K562 (cell line): ENCODE data around the gene IGSF9. TPM values are rescaled to one million over a fixed set of nuclear protein-coding genes. Genes with fewer than 3 reads are reported as not detected.
A peak's percentile ranks its signal among the peaks of the same experiment; 100 is the strongest.

ENCODE experiments used
- ATAC-seq: fragments of 200-7000 bp; cut with Tn5 transposase; 3 replicates; pipeline ENCODE4 v1.9.1; 2020; ENCODE audit warnings: moderate library complexity
- BruUV-seq: library from RNA; stranded (reverse); fragments of 400-500 nt; replicated peaks from 2 replicates; lab custom pipeline; 2021; lab: Mats Ljungman, UMichigan
- CTCF ChIA-PET: fragments of 300-600 bp; formaldehyde crosslinking; extraction: SDS; loops from one replicate; lab custom pipeline; 2021; ENCODE audit warnings: low intra/inter-chr PET ratio; lab: Yijun Ruan, JAX
- POLR2A ChIA-PET: fragments of 300-600, 350-650 bp; sonication (Branson Sonifier 250); formaldehyde crosslinking; extraction: SDS; loops from one replicate; lab custom pipeline; 2021; ENCODE audit warnings: antibody characterized with exemption, inconsistent platforms; lab: Yijun Ruan, JAX
- DNase-seq, 4 experiments: peaks; one replicate each; pipeline versions ENCODE4 v3.0.0 to v3.0.0-alpha.2; 2011 to 2018; ENCODE audit warnings: low spot score in 3 of 4, mixed read lengths in 3 of 4; ENCODE audit errors: extremely low read depth in 1 of 4
- FAIRE-seq: peaks from 2 replicates; lab custom pipeline; 2011; peaks lifted over from hg19 to GRCh38; lab: Jason Lieb, UNC
- H2AFZ ChIP-seq: 2 replicates; pipeline ENCODE4 v1.6.0; 2011; ENCODE audit warnings: low read depth, low read length, control low read depth, inconsistent platforms
- H3K27ac ChIP-seq: fragments of 200-600 bp; 3 replicates; pipeline ENCODE4 v1.8.0; 2011; ENCODE audit warnings: low read depth, mild to moderate bottlenecking, control low read depth, inconsistent platforms, low read length, moderate library complexity, mixed read lengths; ENCODE audit errors: extremely low read depth
- H3K27me3 ChIP-seq, 2 experiments: fragments of 300-600 bp in 1 of 2; 2 replicates in 1 of 2; 3 replicates in 1 of 2; pipeline versions ENCODE4 v1.6.0 to v1.8.0; 2011; ENCODE audit warnings: inconsistent platforms in 2 of 2, low read length in 2 of 2, mild to moderate bottlenecking in 1 of 2, mixed read lengths in 1 of 2, moderate library complexity in 1 of 2; ENCODE audit not compliant: control insufficient read depth in 2 of 2, insufficient read depth in 2 of 2
- H3K36me3 ChIP-seq: fragments of 300-600 bp; 3 replicates; pipeline ENCODE4 v1.8.0; 2011; ENCODE audit warnings: mild to moderate bottlenecking, low read length, inconsistent platforms; ENCODE audit not compliant: control insufficient read depth, insufficient read depth
- H3K4me1 ChIP-seq, 2 experiments: fragments of 200-600 bp in 1 of 2; replicated peaks in 1 of 2; 2 replicates in 1 of 2; 3 replicates in 1 of 2; pipeline versions ENCODE4 v1.5.1 to v1.8.0; 2011; ENCODE audit warnings: inconsistent platforms in 2 of 2, low read length in 2 of 2, mild to moderate bottlenecking in 1 of 2, mixed read lengths in 1 of 2, moderate library complexity in 1 of 2; ENCODE audit not compliant: control insufficient read depth in 2 of 2, insufficient read depth in 2 of 2
- H3K4me2 ChIP-seq: 2 replicates; pipeline ENCODE4 v1.6.1; 2011; ENCODE audit warnings: low read length, control low read depth, inconsistent platforms, mixed read lengths; ENCODE audit not compliant: insufficient read depth
- H3K4me3 ChIP-seq: fragments of 200-600 bp; sonication (generic), shearing (Covaris generic); 2 replicates; pipeline ENCODE4 v1.5.1; 2016; ENCODE audit warnings: control low read depth, inconsistent platforms
- H3K79me2 ChIP-seq: fragments of 200-600 bp; 3 replicates; pipeline ENCODE4 v1.8.0; 2011; ENCODE audit warnings: low read length, inconsistent platforms; ENCODE audit not compliant: control insufficient read depth, insufficient read depth
- H3K9ac ChIP-seq, 2 experiments: 2 replicates each; pipeline versions ENCODE4 v1.6.0 to v1.6.1; 2011; ENCODE audit warnings: low read depth in 2 of 2, low read length in 2 of 2, control low read depth in 1 of 2, inconsistent platforms in 1 of 2, mild to moderate bottlenecking in 1 of 2, mixed read lengths in 1 of 2; ENCODE audit not compliant: insufficient read depth in 1 of 2
- H3K9me1 ChIP-seq: one replicate; pipeline ENCODE4 v1.6.0; 2011; ENCODE audit warnings: inconsistent platforms, mild to moderate bottlenecking, low read length, moderate library complexity; ENCODE audit not compliant: control insufficient read depth, insufficient read depth
- H3K9me3 ChIP-seq: replicated peaks from 2 replicates; pipeline ENCODE4 v1.5.1; 2011; ENCODE audit warnings: low read depth, low read length, inconsistent platforms; ENCODE audit not compliant: control insufficient read depth, insufficient read depth
- H4K20me1 ChIP-seq: replicated peaks from 2 replicates; pipeline ENCODE4 v1.6.1; 2011; ENCODE audit warnings: low read length, inconsistent platforms, mixed read lengths; ENCODE audit not compliant: control insufficient read depth, insufficient read depth
- C11orf30 ChIP-seq: fragments of 450-650 bp; IDR thresholded peaks from 2 replicates; pipeline ENCODE4 v1.6.1; 2016; ENCODE audit warnings: low read depth, mild to moderate bottlenecking
- CEBPB ChIP-seq: fragments of 450-650 bp; IDR thresholded peaks from 2 replicates; pipeline ENCODE4 v1.6.1; 2016; ENCODE audit warnings: missing genetic modification characterization, missing compliant biosample characterization
- CEBPG ChIP-seq, 3 experiments: fragments of 200-800 bp in 1 of 3; sonication (Bioruptor generic) in 1 of 3; sonication (generic) in 1 of 3; formaldehyde crosslinking in 1 of 3; IDR thresholded peaks in 2 of 3; conservative IDR thresholded peaks in 1 of 3; 2 replicates each; pipeline versions ENCODE4 v1.6.1 to v1.8.0; 2016 to 2022; ENCODE audit warnings: missing compliant biosample characterization in 2 of 3, missing genetic modification characterization in 2 of 3, mild to moderate bottlenecking in 1 of 3, missing genetic modification reagents in 1 of 3
- DACH1 ChIP-seq: fragments of 450-650 bp; IDR thresholded peaks from 2 replicates; pipeline ENCODE4 v1.6.1; 2018; ENCODE audit not compliant: partially characterized antibody
- FOSL1 ChIP-seq: fragments of 200-800 bp; sonication (Bioruptor generic); conservative IDR thresholded peaks from 2 replicates; pipeline ENCODE4 v1.6.1; 2016; ENCODE audit warnings: missing genetic modification characterization, missing compliant biosample characterization
- JUND ChIP-seq, 2 experiments: IDR thresholded peaks; 2 replicates in 1 of 2; 3 replicates in 1 of 2; pipeline ENCODE4 v1.6.1; 2011; ENCODE audit warnings: borderline replicate concordance in 2 of 2, low read depth in 2 of 2, low read length in 2 of 2, improper control_type of control experiment in 1 of 2, missing biosample characterization in 1 of 2, missing genetic modification characterization in 1 of 2, missing genetic modification reagents in 1 of 2
- MAFF ChIP-seq: IDR thresholded peaks from 2 replicates; pipeline ENCODE4 v1.6.1; 2012; ENCODE audit warnings: low read length, improper control_type of control experiment
- MAFG ChIP-seq: fragments of 450-650 bp; conservative IDR thresholded peaks from 2 replicates; pipeline ENCODE4 v1.6.1; 2016; ENCODE audit warnings: missing genetic modification characterization, missing compliant biosample characterization
- MAFK ChIP-seq: IDR thresholded peaks from 2 replicates; pipeline ENCODE4 v1.6.1; 2011; ENCODE audit warnings: low read length, improper control_type of control experiment
- NFE2 ChIP-seq: IDR thresholded peaks from 2 replicates; pipeline ENCODE4 v1.6.1; 2014; ENCODE audit warnings: antibody characterized with exemption, low read depth
- PHB2 ChIP-seq: fragments of 450-650 bp; IDR thresholded peaks from 2 replicates; pipeline ENCODE4 v1.6.1; 2017; ENCODE audit warnings: low read depth
- PPARD ChIP-seq: fragments of 250-450 bp; sonication (Bioruptor Pico); IDR thresholded peaks from 2 replicates; pipeline ENCODE4 v1.8.0; 2022; ENCODE audit warnings: inconsistent platforms, mild to moderate bottlenecking, moderate library complexity
- RERE ChIP-seq: sonication (generic); formaldehyde crosslinking; IDR thresholded peaks from 2 replicates; pipeline ENCODE4 v1.8.0; 2023; ENCODE audit warnings: missing genetic modification reagents, mild to moderate bottlenecking, borderline replicate concordance
- SPI1 ChIP-seq: IDR thresholded peaks from 2 replicates; pipeline ENCODE4 v1.6.1; 2011; ENCODE audit warnings: low read depth, low read length, control low read depth, borderline replicate concordance
- ZNF316 ChIP-seq: fragments of 450-650 bp; IDR thresholded peaks from 2 replicates; pipeline ENCODE4 v1.6.1; 2016
- ZNF589 ChIP-seq: fragments of 200-800 bp; sonication (Bioruptor generic); IDR thresholded peaks from 2 replicates; pipeline ENCODE4 v1.6.1; 2016; ENCODE audit warnings: low read depth, missing genetic modification characterization, missing compliant biosample characterization
- WGBS: fragments of 100-300 bp; shearing (Covaris generic); methylation state at CpG from one replicate; pipeline ENCODE4 v1.1.6; 2016; ENCODE audit warnings: low coverage, mixed read lengths; ENCODE audit not compliant: insufficient coverage; ENCODE audit errors: missing lambda C conversion rate; 5-methylcytosine and 5-hydroxymethylcytosine counted together
- in situ Hi-C: fragments of 300-500 bp; cut with MboI; formaldehyde crosslinking; loops from 4 replicates; pipeline ENCODE4 v1.15.0; 2018; ENCODE audit warnings: inconsistent platforms, mixed read lengths
- intact Hi-C: fragments of 100-400 bp; cut with micrococcal nuclease; formaldehyde crosslinking; loops from 2 replicates; pipeline ENCODE4 v1.14.2; 2022
- polyA plus RNA-seq, 8 experiments: library from polyadenylated mRNA; depleted of rRNA in 4 of 8; stranded (reverse) in 5 of 8; unstranded in 3 of 8; fragments of >200 nt; fragmentation: Nextera tagmentation in 2 of 8; fragmentation: Illumina TruSeq in 1 of 8; extraction: Ambion mirVana in 2 of 8; extraction: Trizol in 1 of 8; gene quantifications; 2 replicates each; pipeline versions ENCODE4 v1.2.1 to v1.2.3, GENCODE V29; 2011 to 2014; ENCODE audit warnings: inconsistent platforms in 1 of 8, missing spikeins in 1 of 8
- total RNA-seq, 7 experiments: library from RNA; depleted of rRNA in 6 of 7; stranded (reverse); fragments of >200 nt in 6 of 7; fragmentation: Illumina TruSeq in 2 of 7; extraction: Trizol in 2 of 7; gene quantifications; 2 replicates each; pipeline versions ENCODE4 v1.2.1 to v1.2.3, GENCODE V29; 2011 to 2021; ENCODE audit warnings: low replicate concordance in 1 of 7

IGSF9 gene
- total and polyA plus RNA-seq, 9 of the 15 experiments (the other 6 are each of a cell fraction or from before 2014, with no cell fraction given), result 0.03 to 0.29 (median 0.07) TPM; not detected in 1

GRCh38 chr1:159882527-159882862 is 62.9 kb downstream of the IGSF9 start:
- CTCF ChIA-PET, result no interaction called here
- ATAC-seq (no peak), DNase-seq (no peak), FAIRE-seq (no peak)
- H3K27me3 ChIP-seq, result no peaks in the 10 kb centered on the region
- H3K9me3 ChIP-seq, result no peaks in the 10 kb centered on the region
- H3K4me3 ChIP-seq, result no peak overlapping the region
- peaks cover 4 to 43% of the 10 kb centered on the region in 2 experiments; a peak in 4 of 5 replicates for H3K4me1 ChIP-seq
- intact Hi-C loops (no loop called here), in situ Hi-C loops (no loop called here)
- BruUV-seq, result no TSS peak
- H3K27ac ChIP-seq, result no peak overlapping the region
- WGBS, result 8% methylated on average over 2 of the region's 2 CpGs
- no peak overlapping the region; the same call in 1 of the 2 replicates for H3K4me2 ChIP-seq
- no peaks in the 10 kb centered on the region for H3K79me2 ChIP-seq
- no peaks in the 10 kb centered on the region for H3K9me1 ChIP-seq
- TF ChIP-seq MAFK (peak; percentile 24; the same call in 1 of the 2 replicates), ZNF589 (CRISPR knock-in tag) (peak; percentile 7; the same call in 1 of the 2 replicates), ZNF316 (peak; percentile 73), MAFF (peak; percentile 12; the same call in 1 of the 2 replicates), PPARD (CRISPR knock-in tag) (no peak), JUND (IDR thresholded peaks at IDR 0.05; ENCODE audit: borderline replicate concordance, low read depth, low read length) (0 out of 2 replicates have a peak, but pooled peaks have one; percentile 15), JUND (tag; IDR thresholded peaks at IDR 0.05; ENCODE audit: borderline replicate concordance, low read depth, low read length) (no peak; the same call in 2 of the 3 replicates), SPI1 (no peak), RERE (CRISPR knock-in tag) (no peak), FOSL1 (tag) (peak; percentile 56; the same call in 1 of the 2 replicates), C11orf30 (peak; percentile 77; the same call in 1 of the 2 replicates), CEBPB (peak; percentile 73), NFE2 (peak; percentile 61), DACH1 (peak; percentile 20), CEBPG (CRISPR knock-in tag; IDR thresholded peaks at IDR 0.05) (no peak), CEBPG (tag; conservative IDR thresholded peaks at IDR 0.05 in 1 of 2, IDR thresholded peaks at IDR 0.05 in 1 of 2) (peak; percentile 55 to 88), MAFG (tag) (peak; percentile 51), PHB2 (no peak)
- POLR2A ChIA-PET, result no interaction called here
- no peaks in the 10 kb centered on the region for H4K20me1 ChIP-seq
- no peak overlapping the region for H3K9ac ChIP-seq
- peak overlapping the region; percentile 49; the same call in 1 of the 2 replicates for H2AFZ ChIP-seq
- no peaks in the 10 kb centered on the region for H3K36me3 ChIP-seq
